Loucy (cell line): ENCODE measurements around the gene SSBP4.
"Not testable (repeated sequence)": the region's sequence is repeated elsewhere in the genome, so short reads cannot be mapped to it uniquely, and the experiment has no call there.

ENCODE experiments used
- EZH2phosphoT487 ChIP-seq: fragments of 200-600 bp; IDR thresholded peaks from 2 replicates; pipeline ENCODE4 v1.6.1; 2018; ENCODE audit warnings: antibody characterized with exemption, mild to moderate bottlenecking, moderate library complexity, borderline replicate concordance
- TF ChIP-seq, protein P1 (sequence below): fragments of 200-600 bp; sonication (generic); conservative IDR thresholded peaks from 2 replicates; pipeline ENCODE4 v1.5.1; 2014; ENCODE audit warnings: mild to moderate bottlenecking, antibody characterized with exemption, low read length

DNA sequence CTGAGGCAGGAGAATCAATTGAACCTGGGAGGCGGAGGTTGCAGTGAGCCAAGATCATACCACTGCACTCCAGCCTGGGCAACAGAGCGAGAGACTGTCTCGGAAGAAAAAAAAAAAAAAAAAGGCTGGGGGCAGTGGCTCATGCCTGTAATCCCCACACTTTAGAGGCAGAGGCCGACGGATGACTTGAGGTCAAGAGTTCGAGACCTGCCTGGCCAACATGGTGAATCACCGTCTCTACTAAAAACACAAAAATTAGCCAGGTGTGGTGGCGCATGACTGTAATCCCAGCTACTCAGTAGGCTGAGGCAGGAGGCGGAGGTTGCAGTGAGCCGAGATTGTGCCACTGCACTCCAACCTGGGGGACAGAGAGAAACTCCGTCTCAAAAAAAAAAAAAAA lies 35.6 kb upstream of the SSBP4 start:
- TF ChIP-seq, protein P1, sequence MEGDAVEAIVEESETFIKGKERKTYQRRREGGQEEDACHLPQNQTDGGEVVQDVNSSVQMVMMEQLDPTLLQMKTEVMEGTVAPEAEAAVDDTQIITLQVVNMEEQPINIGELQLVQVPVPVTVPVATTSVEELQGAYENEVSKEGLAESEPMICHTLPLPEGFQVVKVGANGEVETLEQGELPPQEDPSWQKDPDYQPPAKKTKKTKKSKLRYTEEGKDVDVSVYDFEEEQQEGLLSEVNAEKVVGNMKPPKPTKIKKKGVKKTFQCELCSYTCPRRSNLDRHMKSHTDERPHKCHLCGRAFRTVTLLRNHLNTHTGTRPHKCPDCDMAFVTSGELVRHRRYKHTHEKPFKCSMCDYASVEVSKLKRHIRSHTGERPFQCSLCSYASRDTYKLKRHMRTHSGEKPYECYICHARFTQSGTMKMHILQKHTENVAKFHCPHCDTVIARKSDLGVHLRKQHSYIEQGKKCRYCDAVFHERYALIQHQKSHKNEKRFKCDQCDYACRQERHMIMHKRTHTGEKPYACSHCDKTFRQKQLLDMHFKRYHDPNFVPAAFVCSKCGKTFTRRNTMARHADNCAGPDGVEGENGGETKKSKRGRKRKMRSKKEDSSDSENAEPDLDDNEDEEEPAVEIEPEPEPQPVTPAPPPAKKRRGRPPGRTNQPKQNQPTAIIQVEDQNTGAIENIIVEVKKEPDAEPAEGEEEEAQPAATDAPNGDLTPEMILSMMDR, result not testable (repeated sequence)
- TF ChIP-seq EZH2phosphoT487, result not testable (repeated sequence)
